Breast epithelium (tissue), 3 donors: ENCODE measurements around the gene NEK5.

ENCODE experiments used
- CTCF ChIP-seq, 3 donors: fragments of 450-650 bp; IDR thresholded peaks; one replicate each; pipeline ENCODE4 v1.5.1; 2016 to 2017; ENCODE audit warnings: antibody characterized with exemption in 3 of 3, mild to moderate bottlenecking in 3 of 3, moderate library complexity in 3 of 3
- POLR2A ChIP-seq: fragments of 450-650 bp; IDR thresholded peaks from one replicate; pipeline ENCODE4 v1.6.1; 2016; ENCODE audit warnings: antibody characterized with exemption, mild to moderate bottlenecking, moderate library complexity

DNA sequence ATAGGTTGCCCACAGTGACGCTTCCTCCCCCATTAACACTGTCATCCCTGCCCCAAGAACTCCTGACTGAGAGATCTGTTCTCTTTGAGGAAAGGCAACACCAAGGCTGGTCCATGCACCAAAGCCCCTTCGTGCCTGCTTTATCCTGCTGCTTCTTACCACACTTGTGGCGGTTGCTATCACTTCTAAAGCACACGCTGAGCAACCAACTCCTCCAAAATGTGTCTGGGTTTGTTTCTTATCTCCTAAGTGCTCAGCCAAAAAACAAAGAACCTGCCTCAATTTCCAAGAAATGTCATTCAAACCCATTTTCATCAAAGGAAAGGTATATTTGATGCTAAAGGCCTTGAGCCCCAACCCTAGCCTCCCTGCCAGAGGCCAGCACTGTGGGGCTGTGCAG is 132.2 kb downstream of the NEK5 start:
- TF ChIP-seq CTCF (IDR thresholded peaks at IDR 0.05) = no peak
- TF ChIP-seq POLR2A = no peak
